ENCODE data around the gene HDAC4.

Gene HDAC4

GRCh38 chr2:239226677-239227581, 173.9 kb downstream of the HDAC4 start:
- Histone ChIP-seq H3K4me2 (ENCODE audit: low read length) (no peak overlapping the region), H3K27me3 (ENCODE audit: insufficient read depth, low read length) (no peaks in the 10 kb centered on the region), H3K36me3 (ENCODE audit: insufficient read depth, low read length) (no peaks in the 10 kb centered on the region), H3K79me2 (ENCODE audit: insufficient read depth, low read length) (no peaks in the 10 kb centered on the region), H3F3A (ENCODE audit: insufficient read depth, low read length) (no peaks in the 10 kb centered on the region), H3K4me3 (ENCODE audit: low read depth, low read length, poor library complexity, severe bottlenecking) (no peak overlapping the region), H4K20me1 (ENCODE audit: insufficient read depth, low read length) (no peaks in the 10 kb centered on the region), H3K9me3 (ENCODE audit: low read length) (no peaks in the 10 kb centered on the region), H3K9me2 (ENCODE audit: low read depth, low read length) (no peaks in the 10 kb centered on the region), H2AFZ (ENCODE audit: low read length) (no peak overlapping the region), H3K4me1 (ENCODE audit: insufficient read depth, low read length, severe bottlenecking) (no peaks in the 10 kb centered on the region), H3K9ac (ENCODE audit: low read length) (no peak overlapping the region), H3K27ac (ENCODE audit: low read depth, low read length, poor library complexity, severe bottlenecking) (no peak overlapping the region)
- TF ChIP-seq CTCF (IDR thresholded peaks at IDR 0.05; ENCODE audit: low read length) (no peak), EZH2 (IDR thresholded peaks at IDR 0.05; ENCODE audit: borderline replicate concordance, low read length) (no peak)

GRCh38 chr2:239225871-239226561, 174.8 kb downstream of the HDAC4 start:
- Histone ChIP-seq H3K4me1 (ENCODE audit: insufficient read depth, low read length, severe bottlenecking) (no peaks in the 10 kb centered on the region), H3K36me3 (ENCODE audit: insufficient read depth, low read length) (no peaks in the 10 kb centered on the region), H3K9me3 (ENCODE audit: low read length) (no peaks in the 10 kb centered on the region), H3K9me2 (ENCODE audit: low read depth, low read length) (no peaks in the 10 kb centered on the region), H3K4me3 (ENCODE audit: low read depth, low read length, poor library complexity, severe bottlenecking) (no peak overlapping the region), H3K79me2 (ENCODE audit: insufficient read depth, low read length) (no peaks in the 10 kb centered on the region), H4K20me1 (ENCODE audit: insufficient read depth, low read length) (no peaks in the 10 kb centered on the region), H3K9ac (ENCODE audit: low read length) (no peak overlapping the region), H3K27me3 (ENCODE audit: insufficient read depth, low read length) (no peaks in the 10 kb centered on the region), H3K4me2 (ENCODE audit: low read length) (no peak overlapping the region), H3F3A (ENCODE audit: insufficient read depth, low read length) (no peaks in the 10 kb centered on the region), H3K27ac (ENCODE audit: low read depth, low read length, poor library complexity, severe bottlenecking) (no peak overlapping the region), H2AFZ (ENCODE audit: low read length) (no peak overlapping the region)
- TF ChIP-seq CTCF (IDR thresholded peaks at IDR 0.05; ENCODE audit: low read length): no peak
- no peak for TF ChIP-seq EZH2 (IDR thresholded peaks at IDR 0.05; ENCODE audit: borderline replicate concordance, low read length)

- Histone ChIP-seq H3K9me2 (ENCODE audit: low read depth, low read length) (no peaks in the 10 kb centered on the region), H3K79me2 (ENCODE audit: insufficient read depth, low read length) (no peaks in the 10 kb centered on the region), H2AFZ (ENCODE audit: low read length) (no peak overlapping the region), H3K4me3 (ENCODE audit: low read depth, low read length, poor library complexity, severe bottlenecking) (no peak overlapping the region), H3K36me3 (ENCODE audit: insufficient read depth, low read length) (no peaks in the 10 kb centered on the region), H3K9ac (ENCODE audit: low read length) (no peak overlapping the region), H3K4me2 (ENCODE audit: low read length) (no peak overlapping the region), H3K27ac (ENCODE audit: low read depth, low read length, poor library complexity, severe bottlenecking) (no peak overlapping the region), H4K20me1 (ENCODE audit: insufficient read depth, low read length) (no peaks in the 10 kb centered on the region), H3F3A (ENCODE audit: insufficient read depth, low read length) (no peaks in the 10 kb centered on the region), H3K27me3 (ENCODE audit: insufficient read depth, low read length) (no peaks in the 10 kb centered on the region), H3K4me1 (ENCODE audit: insufficient read depth, low read length, severe bottlenecking) (no peaks in the 10 kb centered on the region), H3K9me3 (ENCODE audit: low read length) (no peaks in the 10 kb centered on the region)
- no peak for TF ChIP-seq EZH2 (IDR thresholded peaks at IDR 0.05; ENCODE audit: borderline replicate concordance, low read length)
- TF ChIP-seq CTCF (IDR thresholded peaks at IDR 0.05; ENCODE audit: low read length): no peak
These were observed 175.4 kb downstream of the HDAC4 start for GRCh38 chr2:239225371-239225851.
